ENCODE results near the gene MAPKAPK2. TPM values are rescaled to one million over a fixed set of nuclear protein-coding genes. Genes with fewer than 3 reads are reported as not detected.
A peak's percentile ranks its signal among the peaks of the same experiment; 100 is the strongest.

The MAPKAPK2 gene
- total RNA-seq, 2 experiments from 2014 or later, result 55.5 to 57.4 TPM

DNA sequence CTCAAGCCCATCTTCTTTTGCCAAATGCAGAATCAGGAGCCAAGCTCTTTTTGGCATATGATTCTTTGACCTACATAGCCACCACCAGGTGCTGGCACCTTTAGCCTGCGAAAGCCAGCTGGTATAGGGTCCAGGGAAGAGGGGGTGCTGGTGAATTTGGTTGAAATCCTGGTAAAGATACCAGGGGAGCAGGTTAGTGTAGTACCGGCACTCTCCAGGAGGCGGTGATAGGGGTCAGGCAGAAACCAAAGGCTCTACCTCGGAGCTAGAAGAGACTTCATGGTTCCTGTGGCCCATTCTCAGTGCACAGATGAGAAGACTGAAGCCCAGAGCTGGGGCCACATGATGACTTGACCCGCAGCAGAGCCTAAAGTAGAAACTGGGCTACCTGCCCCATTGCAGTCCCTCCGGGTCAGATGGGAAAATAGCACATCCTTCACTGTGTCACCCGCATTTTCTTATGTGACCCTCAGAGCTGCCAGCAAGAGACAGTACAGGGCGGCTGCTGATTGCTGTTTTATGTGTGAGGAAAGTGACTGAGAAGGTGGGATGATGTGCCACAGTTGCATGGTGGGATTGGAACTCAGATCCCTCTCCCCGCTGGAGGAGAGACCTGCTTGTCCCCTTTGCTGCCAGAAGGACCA lies 49.9 kb downstream of the MAPKAPK2 start:
- Mint-ChIP-seq H3K4me3 (no peak overlapping the region), H3K9me3 (no peaks in the 10 kb centered on the region), H3K4me1 (peaks cover 68% of the 10 kb centered on the region), H3K27me3 (no peaks in the 10 kb centered on the region), H3K36me3 (ENCODE audit: low read depth) (peaks cover 37% of the 10 kb centered on the region), H3K27ac (peak overlapping the region; percentile 78)
- POLR2A ChIA-PET, result interaction anchor here (1.0 kb wide), 1 partner anchor 69 kb away, joined by 4 read pairs; no protein-coding TSS in a partner anchor
- CTCF ChIA-PET, result interaction anchor here (0.6 to 7.6 kb wide), 47 partner anchors 9 to 689 kb away, joined by 3 to 102 read pairs (median 4); partner anchors contain the start of genes FCMR, IL10, IL19 and PIGR
- DNase-seq, result peak; percentile 80

GRCh38 chr1:206735553-206736031 lies 50.9 kb downstream of the MAPKAPK2 start:
- ChIA-PET CTCF (interaction anchor here (0.6 to 7.6 kb wide), 22 partner anchors 9 to 594 kb away, joined by 3 to 102 read pairs (median 7); partner anchors contain the start of genes FCAMR, FCMR, IL10 and IL19), POLR2A (no interaction called here)
- Mint-ChIP-seq H3K36me3 (ENCODE audit: low read depth) (peaks cover 30% of the 10 kb centered on the region), H3K27ac (no peak overlapping the region), H3K9me3 (no peaks in the 10 kb centered on the region), H3K4me1 (peaks cover 65% of the 10 kb centered on the region), H3K4me3 (no peak overlapping the region), H3K27me3 (no peaks in the 10 kb centered on the region)
- DNase-seq, result no peak

DNA sequence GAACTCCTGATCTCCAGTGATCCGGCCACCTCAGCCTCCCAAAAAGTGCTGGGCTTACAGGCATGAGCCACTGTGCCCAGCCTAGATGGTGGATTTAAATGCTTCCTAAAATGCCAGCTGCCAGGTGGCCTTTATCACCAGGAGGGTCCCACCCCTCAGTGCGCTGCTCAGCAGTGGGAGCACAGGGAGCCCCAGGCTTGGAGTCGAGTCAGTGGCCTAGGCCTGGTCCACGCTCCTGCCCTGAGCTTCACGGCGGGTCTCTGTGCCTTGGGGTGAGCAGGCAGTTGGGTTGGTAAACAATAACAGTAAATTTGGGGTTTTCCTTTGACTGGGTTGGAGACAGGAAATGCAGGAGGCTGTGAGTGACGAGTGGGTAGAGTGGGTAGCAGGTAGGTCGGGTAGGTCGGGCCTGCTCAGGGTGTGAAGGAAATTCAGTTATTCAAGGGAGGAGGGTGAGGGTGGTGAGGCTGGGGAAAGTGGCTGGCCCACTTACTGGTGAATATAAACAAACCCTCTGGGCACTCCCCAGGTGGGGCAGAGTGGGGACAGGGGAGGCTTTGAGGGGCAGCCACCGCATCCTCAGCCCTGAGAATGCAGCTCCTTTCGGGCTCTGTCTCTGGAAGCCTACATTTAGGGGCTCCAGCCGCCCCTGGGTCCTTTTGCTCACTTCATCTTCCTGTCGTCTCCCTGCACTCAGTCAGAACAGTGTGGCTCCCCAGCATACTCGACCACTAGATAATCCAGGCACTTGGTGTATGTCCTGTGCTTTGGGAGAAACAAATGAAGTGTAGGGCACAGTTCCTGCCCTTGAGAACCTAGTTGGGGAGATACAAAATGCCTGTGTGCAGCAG lies 52.4 kb downstream of the MAPKAPK2 start:
- Mint-ChIP-seq H3K4me1 (peaks cover 66% of the 10 kb centered on the region), H3K36me3 (ENCODE audit: low read depth) (peaks cover 25% of the 10 kb centered on the region), H3K27ac (peak overlapping the region; percentile 89), H3K27me3 (no peaks in the 10 kb centered on the region), H3K4me3 (no peak overlapping the region), H3K9me3 (no peaks in the 10 kb centered on the region)
- ChIA-PET POLR2A (no interaction called here), CTCF (interaction anchor here (0.9 to 7.6 kb wide), 10 partner anchors 8 to 179 kb away, joined by 3 to 102 read pairs (median 5); no protein-coding TSS in a partner anchor)
- peak; percentile 51 for DNase-seq

DNA sequence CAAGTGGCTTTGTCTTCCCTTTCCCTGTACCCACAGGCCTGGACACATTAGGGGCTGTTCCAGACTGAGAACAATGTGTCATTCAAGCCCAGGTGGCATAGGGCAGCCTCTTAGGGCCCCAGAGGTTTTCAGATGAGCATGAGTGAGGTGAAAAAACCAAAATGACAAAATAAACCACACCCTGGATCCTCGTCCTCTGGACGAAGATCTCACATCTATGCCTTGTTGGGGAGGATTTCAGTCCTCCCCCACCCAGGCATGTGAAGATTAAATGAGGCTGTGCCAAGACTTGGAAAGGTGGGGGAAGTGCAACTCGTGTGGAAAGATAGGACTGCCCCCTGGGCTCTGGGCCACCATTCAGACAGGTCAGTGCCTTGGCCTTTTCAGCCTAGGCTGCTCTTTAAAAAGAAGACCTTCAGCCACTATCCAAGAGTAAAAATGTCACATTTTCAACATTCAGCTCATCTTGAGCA lies 53.1 kb downstream of the MAPKAPK2 start:
- Mint-ChIP-seq H3K27me3 (no peaks in the 10 kb centered on the region), H3K4me1 (peaks cover 69% of the 10 kb centered on the region), H3K27ac (peak overlapping the region; percentile 89), H3K36me3 (ENCODE audit: low read depth) (peaks cover 21% of the 10 kb centered on the region), H3K9me3 (no peaks in the 10 kb centered on the region), H3K4me3 (no peak overlapping the region)
- ChIA-PET CTCF (interaction anchor here (0.8 to 7.6 kb wide), 7 partner anchors 9 to 175 kb away, joined by 3 to 102 read pairs (median 3); no protein-coding TSS in a partner anchor), POLR2A (no interaction called here)
- DNase-seq, result no peak

- ChIA-PET CTCF (interaction anchor here (0.6 to 7.6 kb wide), 14 partner anchors 10 to 174 kb away, joined by 3 to 102 read pairs (median 4); no protein-coding TSS in a partner anchor), POLR2A (no interaction called here)
- Mint-ChIP-seq H3K36me3 (ENCODE audit: low read depth) (peaks cover 19% of the 10 kb centered on the region), H3K4me1 (peaks cover 77% of the 10 kb centered on the region), H3K4me3 (no peak overlapping the region), H3K27ac (peak overlapping the region; percentile 85), H3K27me3 (no peaks in the 10 kb centered on the region), H3K9me3 (no peaks in the 10 kb centered on the region)
- DNase-seq, result no peak
Measured at GRCh38 chr1:206738370-206739366, 54.0 kb downstream of the MAPKAPK2 start.

- Mint-ChIP-seq H3K36me3 (ENCODE audit: low read depth) (peaks cover 14% of the 10 kb centered on the region), H3K27ac (peak overlapping the region; percentile 85), H3K4me1 (peaks cover 76% of the 10 kb centered on the region), H3K4me3 (no peak overlapping the region), H3K9me3 (no peaks in the 10 kb centered on the region), H3K27me3 (no peaks in the 10 kb centered on the region)
- ChIA-PET POLR2A (no interaction called here), CTCF (interaction anchor here (0.7 to 1.4 kb wide), 11 partner anchors 11 to 183 kb away, joined by 3 to 6 read pairs (median 4); no protein-coding TSS in a partner anchor)
- DNase-seq, result peak; percentile 42
Measured at GRCh38 chr1:206739411-206740076, 54.8 kb downstream of the MAPKAPK2 start.

- no peak overlapping the region for H3K27ac Mint-ChIP-seq
- CTCF ChIA-PET, result interaction anchor here (0.5 to 2.0 kb wide), 7 partner anchors 15 to 171 kb away, joined by 3 to 5 read pairs (median 3); no protein-coding TSS in a partner anchor
- peaks cover 70% of the 10 kb centered on the region for H3K4me1 Mint-ChIP-seq
- no peaks in the 10 kb centered on the region for H3K9me3 Mint-ChIP-seq
- no peak overlapping the region for H3K4me3 Mint-ChIP-seq
- H3K36me3 Mint-ChIP-seq (ENCODE audit: low read depth), result peaks cover 9% of the 10 kb centered on the region
- DNase-seq, result no peak
- POLR2A ChIA-PET, result no interaction called here
- H3K27me3 Mint-ChIP-seq, result no peaks in the 10 kb centered on the region
Measured at GRCh38 chr1:206741142-206741701, 56.5 kb downstream of the MAPKAPK2 start.

DNA sequence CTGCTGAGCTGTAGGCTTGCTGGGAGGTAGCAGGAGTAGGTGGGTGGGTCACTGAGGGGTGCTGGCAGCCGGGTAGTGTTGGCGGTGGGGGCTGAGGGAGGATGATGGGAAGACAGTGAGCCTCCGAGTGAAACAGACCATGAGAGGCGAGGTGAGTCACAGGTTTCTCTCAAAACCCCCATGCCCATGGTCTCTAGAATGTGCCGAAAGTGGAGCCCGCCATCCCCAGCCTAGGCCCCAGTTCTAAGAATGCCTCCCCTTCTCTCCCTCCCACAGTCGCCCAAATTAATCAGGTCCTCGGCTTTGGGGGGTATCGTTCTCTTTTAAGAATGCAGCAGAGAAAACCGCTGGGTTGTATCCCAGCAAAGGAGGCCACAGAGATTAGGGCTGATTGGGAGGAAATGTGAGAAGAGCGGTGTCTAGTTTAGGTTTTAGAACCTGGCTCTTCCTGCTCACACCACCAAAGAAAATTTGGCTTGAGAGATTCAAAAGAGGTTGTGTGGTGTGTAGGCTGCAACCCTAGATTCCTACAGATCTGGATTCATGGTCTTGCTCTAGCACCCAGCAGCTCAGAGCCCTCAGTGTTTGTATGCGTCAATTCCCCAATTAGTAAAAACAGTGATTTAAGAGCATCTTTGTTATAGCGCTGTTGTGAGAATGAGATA lies 58.1 kb downstream of the MAPKAPK2 start:
- ChIA-PET POLR2A (no interaction called here), CTCF (interaction anchor here (1.0 to 3.6 kb wide), 4 partner anchors 9 to 43 kb away, joined by 3 to 20 read pairs (median 4); no protein-coding TSS in a partner anchor)
- Mint-ChIP-seq H3K4me3 (no peak overlapping the region), H3K9me3 (no peaks in the 10 kb centered on the region), H3K27me3 (peaks cover 2% of the 10 kb centered on the region), H3K4me1 (peaks cover 56% of the 10 kb centered on the region), H3K36me3 (ENCODE audit: low read depth) (peaks cover 6% of the 10 kb centered on the region), H3K27ac (no peak overlapping the region)
- DNase-seq, result no peak

- H3K4me1 Mint-ChIP-seq, result peaks cover 42% of the 10 kb centered on the region
- no peak overlapping the region for H3K4me3 Mint-ChIP-seq
- H3K27ac Mint-ChIP-seq, result no peak overlapping the region
- peaks cover 5% of the 10 kb centered on the region for H3K36me3 Mint-ChIP-seq (ENCODE audit: low read depth)
- no peak for DNase-seq
- CTCF ChIA-PET, result interaction anchor here (0.7 to 3.6 kb wide), 7 partner anchors 9 to 181 kb away, joined by 3 to 20 read pairs (median 4); no protein-coding TSS in a partner anchor
- no peaks in the 10 kb centered on the region for H3K9me3 Mint-ChIP-seq
- H3K27me3 Mint-ChIP-seq, result peaks cover 11% of the 10 kb centered on the region
- POLR2A ChIA-PET, result no interaction called here
Measured at GRCh38 chr1:206744683-206745082, 60.0 kb downstream of the MAPKAPK2 start.

GRCh38 chr1:206745301-206745700 lies 60.6 kb downstream of the MAPKAPK2 start:
- ChIA-PET POLR2A (no interaction called here), CTCF (interaction anchor here (0.7 to 3.6 kb wide), 8 partner anchors 9 to 180 kb away, joined by 3 to 20 read pairs (median 5); no protein-coding TSS in a partner anchor)
- H3K36me3 Mint-ChIP-seq (ENCODE audit: low read depth), result peaks cover 5% of the 10 kb centered on the region
- DNase-seq, result no peak
- no peaks in the 10 kb centered on the region for H3K9me3 Mint-ChIP-seq
- peaks cover 15% of the 10 kb centered on the region for H3K27me3 Mint-ChIP-seq
- H3K4me3 Mint-ChIP-seq, result no peak overlapping the region
- H3K27ac Mint-ChIP-seq, result no peak overlapping the region
- peaks cover 36% of the 10 kb centered on the region for H3K4me1 Mint-ChIP-seq
